Smooth muscle cell (in vitro differentiated cells): ENCODE measurements around the gene C11orf24. TPM values are rescaled to one million over a fixed set of nuclear protein-coding genes. Genes with fewer than 3 reads are reported as not detected.
"Not testable (repeated sequence)": the region's sequence is repeated elsewhere in the genome, so short reads cannot be mapped to it uniquely, and the experiment has no call there.

Experiments
- DNase-seq: peaks from one replicate; lab custom pipeline; 2025; ENCODE audit not compliant: unreplicated experiment; lab: John Stamatoyannopoulos, UW
- H2AFZ ChIP-seq: fragments of 200-600 bp; sonication (generic); 2 replicates; pipeline ENCODE4 v1.6.0; 2016; ENCODE audit warnings: antibody characterized with exemption, low read depth, mild to moderate bottlenecking
- H3F3A ChIP-seq: fragments of 200-600 bp; sonication (generic); 2 replicates; pipeline ENCODE4 v1.6.0; 2017; ENCODE audit warnings: antibody characterized with exemption, low read depth
- H3K27ac ChIP-seq: fragments of 200-600 bp; sonication (generic); 2 replicates; pipeline ENCODE4 v1.5.1; 2016; ENCODE audit warnings: low read depth, mild to moderate bottlenecking
- H3K27me3 ChIP-seq: fragments of 200-600 bp; sonication (generic); 2 replicates; pipeline ENCODE4 v1.6.1; 2016; ENCODE audit warnings: low read depth, mild to moderate bottlenecking
- H3K36me3 ChIP-seq: fragments of 200-600 bp; sonication (generic); 2 replicates; pipeline ENCODE4 v1.5.1; 2016; ENCODE audit warnings: low read depth
- H3K4me1 ChIP-seq: fragments of 200-600 bp; sonication (generic); 2 replicates; pipeline ENCODE4 v1.5.1; 2016; ENCODE audit warnings: low read depth
- H3K4me2 ChIP-seq: fragments of 200-600 bp; sonication (generic); 2 replicates; pipeline ENCODE4 v1.6.0; 2016; ENCODE audit warnings: mild to moderate bottlenecking
- H3K4me3 ChIP-seq: fragments of 200-600 bp; sonication (generic); 2 replicates; pipeline ENCODE4 v1.5.1; 2016; ENCODE audit warnings: mild to moderate bottlenecking
- H3K79me2 ChIP-seq: fragments of 200-600 bp; sonication (generic); 2 replicates; pipeline ENCODE4 v1.6.0; 2016; ENCODE audit warnings: low read depth, mild to moderate bottlenecking
- H3K9ac ChIP-seq: fragments of 200-600 bp; sonication (generic); 2 replicates; pipeline ENCODE4 v1.6.0; 2016; ENCODE audit warnings: low read depth
- H3K9me3 ChIP-seq: fragments of 200-600 bp; sonication (generic); replicated peaks from 2 replicates; pipeline ENCODE4 v1.5.1; 2016; ENCODE audit warnings: low read depth
- H4K20me1 ChIP-seq: fragments of 200-600 bp; sonication (generic); 2 replicates; pipeline ENCODE4 v1.6.0; 2016; ENCODE audit warnings: low read depth
- WGBS: methylation state at CpG from one replicate; pipeline ENCODE4 v1.1.7; 2016; ENCODE audit warnings: low lambda C conversion rate; 5-methylcytosine and 5-hydroxymethylcytosine counted together
- polyA plus RNA-seq: library from polyadenylated mRNA; unstranded; fragments of >200 nt; fragmentation: Nextera tagmentation; extraction: Ambion mirVana; gene quantifications from 2 replicates; pipeline ENCODE4 v1.2.1, GENCODE V29; 2016
- total RNA-seq: library from RNA; depleted of rRNA; stranded (reverse); fragments of >200 nt; gene quantifications from 2 replicates; pipeline ENCODE4 v1.2.3, GENCODE V29; 2014
- TF ChIP-seq, protein P1 (sequence below): fragments of 200-600 bp; sonication (generic); IDR thresholded peaks from 2 replicates; pipeline ENCODE4 v1.5.1; 2017; ENCODE audit warnings: borderline replicate concordance, mild to moderate bottlenecking, antibody characterized with exemption; ENCODE audit not compliant: insufficient read depth, poor library complexity, severe bottlenecking

The C11orf24 gene
- total and polyA plus RNA-seq, 2 experiments from 2014 or later: 58.1 to 97.5 TPM

- Histone ChIP-seq H3K36me3 (no peaks in the 10 kb centered on the region), H3K27ac (peak overlapping the region; percentile 46), H4K20me1 (no peaks in the 10 kb centered on the region), H3K9ac (no peak overlapping the region), H3F3A (peaks cover 2% of the 10 kb centered on the region), H3K27me3 (no peaks in the 10 kb centered on the region), H3K4me2 (peak overlapping the region; percentile 18), H2AFZ (no peak overlapping the region), H3K4me1 (no peaks in the 10 kb centered on the region), H3K9me3 (no peaks in the 10 kb centered on the region), H3K4me3 (no peak overlapping the region), H3K79me2 (no peaks in the 10 kb centered on the region)
- DNase-seq: no peak
- 63% methylated on average over 9 of the region's 9 CpGs for WGBS
- TF ChIP-seq, protein P1, sequence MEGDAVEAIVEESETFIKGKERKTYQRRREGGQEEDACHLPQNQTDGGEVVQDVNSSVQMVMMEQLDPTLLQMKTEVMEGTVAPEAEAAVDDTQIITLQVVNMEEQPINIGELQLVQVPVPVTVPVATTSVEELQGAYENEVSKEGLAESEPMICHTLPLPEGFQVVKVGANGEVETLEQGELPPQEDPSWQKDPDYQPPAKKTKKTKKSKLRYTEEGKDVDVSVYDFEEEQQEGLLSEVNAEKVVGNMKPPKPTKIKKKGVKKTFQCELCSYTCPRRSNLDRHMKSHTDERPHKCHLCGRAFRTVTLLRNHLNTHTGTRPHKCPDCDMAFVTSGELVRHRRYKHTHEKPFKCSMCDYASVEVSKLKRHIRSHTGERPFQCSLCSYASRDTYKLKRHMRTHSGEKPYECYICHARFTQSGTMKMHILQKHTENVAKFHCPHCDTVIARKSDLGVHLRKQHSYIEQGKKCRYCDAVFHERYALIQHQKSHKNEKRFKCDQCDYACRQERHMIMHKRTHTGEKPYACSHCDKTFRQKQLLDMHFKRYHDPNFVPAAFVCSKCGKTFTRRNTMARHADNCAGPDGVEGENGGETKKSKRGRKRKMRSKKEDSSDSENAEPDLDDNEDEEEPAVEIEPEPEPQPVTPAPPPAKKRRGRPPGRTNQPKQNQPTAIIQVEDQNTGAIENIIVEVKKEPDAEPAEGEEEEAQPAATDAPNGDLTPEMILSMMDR: no peak
Observed at GRCh38 chr11:68256331-68256741, 15.4 kb downstream of the C11orf24 start.

DNA sequence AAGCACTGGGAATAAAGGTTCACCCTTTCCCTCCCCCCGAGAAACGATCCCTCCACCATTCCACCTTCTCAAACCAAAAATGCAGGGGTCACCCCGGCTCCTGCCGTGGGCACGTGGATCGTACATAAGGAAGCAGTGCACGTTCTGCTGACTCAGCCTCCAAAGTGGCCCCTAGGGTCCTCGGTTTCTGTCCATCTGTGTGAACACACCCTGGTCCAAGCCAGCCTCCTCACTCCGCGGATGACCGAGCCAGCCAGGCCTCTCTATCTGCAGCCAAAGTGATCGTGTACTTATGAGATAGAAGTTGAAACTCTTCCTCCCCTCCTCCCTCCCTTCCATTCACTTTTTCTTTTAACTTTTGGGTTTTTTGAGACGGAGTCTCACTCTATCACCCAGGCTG lies 16.2 kb downstream of the C11orf24 start:
- peaks cover 2% of the 10 kb centered on the region for H3F3A ChIP-seq
- DNase-seq: no peak
- no peak overlapping the region for H3K9ac ChIP-seq
- no peaks in the 10 kb centered on the region for H3K79me2 ChIP-seq
- no peak overlapping the region for H3K4me2 ChIP-seq
- no peak overlapping the region for H2AFZ ChIP-seq
- no peaks in the 10 kb centered on the region for H3K36me3 ChIP-seq
- TF ChIP-seq, protein P1: no peak
- 87% methylated on average over 13 of the region's 13 CpGs for WGBS
- no peak overlapping the region for H3K27ac ChIP-seq
- H4K20me1 ChIP-seq: no peaks in the 10 kb centered on the region
- H3K4me1 ChIP-seq: no peaks in the 10 kb centered on the region
- H3K27me3 ChIP-seq: no peaks in the 10 kb centered on the region
- no peaks in the 10 kb centered on the region for H3K9me3 ChIP-seq
- no peak overlapping the region for H3K4me3 ChIP-seq

DNA sequence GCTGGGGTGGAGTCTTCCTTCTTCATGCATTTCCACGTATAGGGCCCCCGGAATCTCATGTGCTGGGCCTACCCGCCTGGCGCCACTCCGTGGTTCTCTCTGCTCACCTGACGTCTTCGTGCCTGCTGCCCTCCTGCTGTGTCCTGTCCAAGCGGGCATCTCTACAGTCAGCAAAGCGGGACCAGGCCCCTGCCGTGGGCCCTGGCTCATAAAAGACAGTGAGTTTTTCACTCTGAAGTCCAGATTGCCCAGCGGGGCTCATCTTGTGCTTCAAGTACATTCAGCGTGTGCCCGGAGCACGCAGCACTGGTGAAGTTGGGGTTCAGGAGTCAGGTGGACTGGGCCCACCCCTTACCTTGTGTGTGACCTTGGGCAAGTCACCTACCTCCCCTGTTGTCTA lies 17.4 kb downstream of the C11orf24 start:
- Histone ChIP-seq H4K20me1 (no peaks in the 10 kb centered on the region), H3K4me1 (no peaks in the 10 kb centered on the region), H3K27ac (no peak overlapping the region), H3K36me3 (no peaks in the 10 kb centered on the region), H3F3A (no peaks in the 10 kb centered on the region), H3K4me3 (no peak overlapping the region), H3K9me3 (no peaks in the 10 kb centered on the region), H3K9ac (no peak overlapping the region), H3K79me2 (no peaks in the 10 kb centered on the region), H3K27me3 (no peaks in the 10 kb centered on the region), H2AFZ (no peak overlapping the region), H3K4me2 (no peak overlapping the region)
- WGBS: 95% methylated on average over 14 of the region's 14 CpGs
- no peak for DNase-seq
- TF ChIP-seq, protein P1: no peak

DNA sequence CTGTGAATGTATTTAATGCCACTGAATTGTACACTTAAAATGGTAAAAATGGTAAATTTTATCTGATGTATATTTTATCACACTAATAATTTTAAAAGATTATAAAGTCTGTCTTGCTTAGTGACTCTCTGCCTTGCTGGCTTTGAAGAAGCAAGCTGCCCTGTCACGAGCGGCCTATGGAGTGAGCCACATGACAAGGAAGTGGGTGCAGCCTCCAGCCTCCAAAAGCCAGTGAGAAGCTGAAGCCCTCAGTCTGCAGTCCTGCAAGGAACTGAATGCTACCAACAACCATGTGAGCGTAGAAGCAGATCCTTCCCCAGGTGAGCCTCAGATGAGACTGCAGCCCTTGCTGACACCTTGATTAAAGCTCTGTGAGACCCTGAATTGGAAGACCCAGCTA lies 20.0 kb downstream of the C11orf24 start:
- no peaks in the 10 kb centered on the region for H4K20me1 ChIP-seq
- no peaks in the 10 kb centered on the region for H3K27me3 ChIP-seq
- H3K4me1 ChIP-seq: no peaks in the 10 kb centered on the region
- no peak for DNase-seq
- H3K4me3 ChIP-seq: no peak overlapping the region
- WGBS: 94% methylated on average over 3 of the region's 3 CpGs
- TF ChIP-seq, protein P1: no peak
- H3K9ac ChIP-seq: no peak overlapping the region
- H3K27ac ChIP-seq: no peak overlapping the region
- no peak overlapping the region for H2AFZ ChIP-seq
- H3K36me3 ChIP-seq: no peaks in the 10 kb centered on the region
- H3K9me3 ChIP-seq: no peaks in the 10 kb centered on the region
- H3K4me2 ChIP-seq: no peak overlapping the region
- H3F3A ChIP-seq: no peaks in the 10 kb centered on the region
- no peaks in the 10 kb centered on the region for H3K79me2 ChIP-seq

- DNase-seq, H3K27ac ChIP-seq, H3F3A ChIP-seq, H3K4me1 ChIP-seq, H3K79me2 ChIP-seq, H4K20me1 ChIP-seq, H3K36me3 ChIP-seq, H3K4me2 ChIP-seq, H3K9me3 ChIP-seq, H3K9ac ChIP-seq, H3K27me3 ChIP-seq, H3K4me3 ChIP-seq, H2AFZ ChIP-seq: not testable (repeated sequence)
- WGBS: 83% methylated on average over 5 of the region's 5 CpGs
Observed at GRCh38 chr11:68244912-68245311, 26.9 kb downstream of the C11orf24 start.

DNA sequence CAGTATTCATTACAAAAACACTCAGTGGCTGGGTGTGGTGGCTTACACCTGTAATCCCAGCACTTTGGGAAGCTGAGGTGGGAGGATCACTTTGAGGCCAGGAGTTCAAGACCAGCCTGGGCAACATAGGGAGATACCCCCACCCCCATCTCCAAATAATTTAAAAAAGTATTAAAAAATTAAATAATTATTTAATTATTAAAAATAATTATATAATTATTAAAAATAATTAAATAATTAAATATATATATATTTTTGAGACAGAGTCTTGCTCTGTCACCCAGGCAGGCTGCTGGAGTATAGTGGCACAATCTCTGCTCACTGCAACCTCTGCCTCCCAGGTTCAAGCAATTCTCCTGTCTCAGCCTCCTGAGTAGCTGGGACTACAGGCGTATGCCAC lies 27.9 kb downstream of the C11orf24 start:
- not testable (repeated sequence) for H3K9me3 ChIP-seq, H3K4me1 ChIP-seq, H3K36me3 ChIP-seq, DNase-seq, H3K9ac ChIP-seq, H2AFZ ChIP-seq, H4K20me1 ChIP-seq, H3K4me2 ChIP-seq, H3K4me3 ChIP-seq, H3K79me2 ChIP-seq, H3F3A ChIP-seq, H3K27me3 ChIP-seq, H3K27ac ChIP-seq
- 100% methylated on average over 1 of the region's 1 CpG for WGBS
